GM10248 (cell line): ENCODE measurements around the gene PGAP6.

ENCODE experiments used
- CTCF ChIA-PET: fragments of 300-600 bp; sonication (Branson Sonifier 250); formaldehyde crosslinking; extraction: SDS; loops from one replicate; lab custom pipeline; 2021; ENCODE audit warnings: antibody characterized with exemption; lab: Yijun Ruan, JAX
- POLR2A ChIA-PET: fragments of 350-650 bp; sonication (Branson Sonifier 250); formaldehyde crosslinking; extraction: SDS; loops from one replicate; lab custom pipeline; 2020; ENCODE audit warnings: antibody characterized with exemption; lab: Yijun Ruan, JAX
- DNase-seq: peaks from one replicate; pipeline ENCODE4 v3.0.0; 2012; ENCODE audit errors: extremely low spot score
- TF ChIP-seq, protein P1 (sequence below): IDR thresholded peaks from 2 replicates; pipeline ENCODE4 v1.5.1; 2012; ENCODE audit warnings: mild to moderate bottlenecking, low read depth; ENCODE audit errors: extremely low read depth, missing control alignments, control extremely low read depth

Gene PGAP6

GRCh38 chr16:401468-402348 lies 19.9 kb upstream of the PGAP6 start, which contains the start of gene DECR2:
Gene DECR2, plus strand, starts transcription at chr16:401885. Its CDS starts 79 bp downstream, at chr16:401964.
- TF ChIP-seq, protein P1, sequence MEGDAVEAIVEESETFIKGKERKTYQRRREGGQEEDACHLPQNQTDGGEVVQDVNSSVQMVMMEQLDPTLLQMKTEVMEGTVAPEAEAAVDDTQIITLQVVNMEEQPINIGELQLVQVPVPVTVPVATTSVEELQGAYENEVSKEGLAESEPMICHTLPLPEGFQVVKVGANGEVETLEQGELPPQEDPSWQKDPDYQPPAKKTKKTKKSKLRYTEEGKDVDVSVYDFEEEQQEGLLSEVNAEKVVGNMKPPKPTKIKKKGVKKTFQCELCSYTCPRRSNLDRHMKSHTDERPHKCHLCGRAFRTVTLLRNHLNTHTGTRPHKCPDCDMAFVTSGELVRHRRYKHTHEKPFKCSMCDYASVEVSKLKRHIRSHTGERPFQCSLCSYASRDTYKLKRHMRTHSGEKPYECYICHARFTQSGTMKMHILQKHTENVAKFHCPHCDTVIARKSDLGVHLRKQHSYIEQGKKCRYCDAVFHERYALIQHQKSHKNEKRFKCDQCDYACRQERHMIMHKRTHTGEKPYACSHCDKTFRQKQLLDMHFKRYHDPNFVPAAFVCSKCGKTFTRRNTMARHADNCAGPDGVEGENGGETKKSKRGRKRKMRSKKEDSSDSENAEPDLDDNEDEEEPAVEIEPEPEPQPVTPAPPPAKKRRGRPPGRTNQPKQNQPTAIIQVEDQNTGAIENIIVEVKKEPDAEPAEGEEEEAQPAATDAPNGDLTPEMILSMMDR = peak; percentile 54
- peak; percentile 99 for DNase-seq
- POLR2A ChIA-PET = interaction anchor here (0.7 kb wide), 2 partner anchors 13 to 19 kb away, joined by 11 to 12 read pairs; no protein-coding TSS in a partner anchor
- CTCF ChIA-PET = interaction anchor here (0.7 to 1.6 kb wide), 4 partner anchors 9 to 1353 kb away, joined by 3 to 5 read pairs (median 4); no protein-coding TSS in a partner anchor

DNA sequence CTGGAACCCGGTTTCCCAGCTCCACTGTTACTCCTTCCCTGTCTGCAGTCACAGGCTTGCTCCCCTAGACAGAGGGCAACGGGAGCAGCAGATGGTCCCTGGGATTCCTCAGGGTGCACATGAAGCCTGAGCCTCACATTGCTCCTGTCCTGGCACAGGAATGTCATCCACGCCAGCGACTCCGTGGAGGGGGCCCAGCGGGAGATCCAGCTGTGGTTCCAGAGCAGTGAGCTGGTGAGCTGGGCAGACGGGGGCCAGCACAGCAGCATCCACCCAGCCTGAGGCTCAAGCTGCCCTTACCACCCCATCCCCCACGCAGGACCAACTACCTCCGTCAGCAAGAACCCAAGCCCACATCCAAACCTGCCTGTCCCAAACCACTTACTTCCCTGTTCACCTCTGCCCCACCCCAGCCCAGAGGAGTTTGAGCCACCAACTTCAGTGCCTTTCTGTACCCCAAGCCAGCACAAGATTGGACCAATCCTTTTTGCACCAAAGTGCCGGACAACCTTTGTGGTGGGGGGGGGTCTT lies 18.3 kb upstream of the PGAP6 start:
- no peak for DNase-seq
- TF ChIP-seq, protein P1 = no peak
- ChIA-PET CTCF (interaction anchor here (0.9 kb wide), 1 partner anchor 248 kb away, joined by 4 read pairs; no protein-coding TSS in a partner anchor), POLR2A (interaction anchor here (0.6 kb wide), 1 partner anchor 50 kb away, joined by 3 read pairs; no protein-coding TSS in a partner anchor)

DNA sequence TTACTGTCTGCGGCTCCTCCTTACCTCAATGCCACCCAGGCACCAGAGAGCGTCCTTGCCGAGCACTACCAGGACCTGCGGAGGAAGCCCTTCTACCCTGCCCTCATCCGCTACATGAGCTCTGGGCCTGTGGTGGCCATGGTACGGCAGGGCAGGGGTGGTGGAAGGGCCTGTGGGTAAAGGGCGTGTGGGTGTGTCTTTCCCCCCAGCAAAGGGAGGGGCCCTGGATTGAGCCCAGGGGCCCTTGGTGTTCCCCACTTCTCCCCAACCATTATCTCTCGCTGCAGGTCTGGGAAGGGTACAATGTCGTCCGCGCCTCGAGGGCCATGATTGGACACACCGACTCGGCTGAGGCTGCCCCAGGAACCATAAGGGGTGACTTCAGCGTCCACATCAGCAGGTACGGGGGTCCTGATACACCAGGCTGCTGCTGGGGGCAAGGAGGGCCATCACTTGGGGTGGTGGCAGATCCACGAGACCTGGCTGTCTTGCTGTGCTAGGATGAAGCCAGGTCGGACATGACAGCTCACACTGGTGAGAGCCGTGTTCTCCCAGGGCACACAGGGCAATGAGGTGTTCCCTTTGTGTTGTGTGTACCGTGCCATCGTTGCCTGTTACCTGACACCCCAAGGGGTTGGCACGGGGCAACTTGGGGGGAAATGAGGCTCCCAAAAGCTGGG lies 17.7 kb upstream of the PGAP6 start:
- CTCF ChIA-PET = interaction anchor here (1.2 kb wide), 1 partner anchor 17 kb away, joined by 5 read pairs; no protein-coding TSS in a partner anchor
- TF ChIP-seq, protein P1 = no peak
- no peak for DNase-seq
- POLR2A ChIA-PET = no interaction called here

DNA sequence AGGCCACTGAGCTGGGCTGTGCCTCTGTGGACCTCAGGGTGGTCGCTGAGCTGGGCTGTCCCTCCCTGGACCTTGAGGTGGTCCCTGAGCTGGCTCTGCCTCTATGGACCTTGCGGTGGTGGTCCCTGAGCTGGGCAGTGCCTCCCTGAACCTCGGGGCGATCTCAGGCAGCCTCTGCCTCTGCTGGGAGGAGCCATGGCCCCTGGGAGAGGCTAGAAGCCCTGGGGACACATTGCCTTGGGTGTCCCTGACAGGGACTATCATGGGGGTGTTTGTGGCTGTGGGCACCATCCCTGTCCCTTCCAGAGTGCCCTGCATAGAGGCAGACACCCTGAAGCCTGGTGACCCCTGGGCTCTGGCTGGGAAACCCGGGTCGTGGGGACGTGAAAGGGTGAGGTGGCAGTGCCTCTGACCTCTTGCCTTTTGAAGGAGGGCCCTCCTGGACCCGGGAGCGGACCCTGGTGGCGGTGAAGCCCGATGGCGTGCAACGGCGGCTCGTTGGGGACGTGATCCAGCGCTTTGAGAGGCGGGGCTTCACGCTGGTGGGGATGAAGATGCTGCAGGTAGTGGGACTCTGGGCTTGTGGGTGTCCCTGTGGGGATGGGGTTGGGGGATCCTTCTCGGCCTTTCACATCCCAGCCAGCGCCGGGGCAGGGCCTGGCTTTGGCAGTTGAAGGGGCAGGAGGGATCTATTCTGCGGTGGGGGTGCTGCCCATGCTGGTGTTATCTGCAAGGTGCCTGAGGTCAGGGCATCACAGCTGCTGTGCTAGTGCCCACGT lies 17.0 kb upstream of the PGAP6 start:
- ChIA-PET CTCF (interaction anchor here (1.2 kb wide), 1 partner anchor 16 kb away, joined by 5 read pairs; no protein-coding TSS in a partner anchor), POLR2A (interaction anchor here (0.8 kb wide), 1 partner anchor 46 kb away, joined by 3 read pairs; no protein-coding TSS in a partner anchor)
- DNase-seq = no peak
- TF ChIP-seq, protein P1 = no peak

DNA sequence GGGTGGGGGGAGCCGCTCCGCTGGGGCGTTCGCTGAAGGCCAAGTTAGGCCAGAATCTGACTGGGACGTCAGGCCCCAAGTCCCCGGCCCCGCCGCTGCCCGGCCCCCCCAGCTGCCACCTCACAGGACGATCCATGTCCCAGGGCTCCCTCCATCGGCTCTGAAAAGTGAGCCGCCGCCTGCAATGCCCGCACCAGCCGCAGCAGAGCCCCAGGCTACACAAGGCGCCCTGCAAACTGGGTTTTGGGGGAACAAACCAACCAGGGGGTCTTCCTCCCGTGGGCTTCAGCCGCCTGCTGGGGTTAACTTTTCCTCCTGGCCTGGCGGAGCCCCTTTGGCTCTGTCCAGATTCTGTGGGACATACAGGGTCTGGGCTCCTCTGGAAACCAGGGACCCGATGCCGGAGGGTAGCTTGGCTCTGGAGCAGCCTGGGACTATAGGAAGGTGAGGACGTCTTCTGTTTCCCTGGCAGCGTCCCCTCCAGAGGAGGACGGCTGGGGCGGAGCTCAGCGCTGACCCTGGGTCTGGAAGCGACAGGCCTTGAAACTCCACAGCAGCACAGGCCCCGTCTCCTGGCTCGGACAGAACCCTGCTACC lies 16.1 kb upstream of the PGAP6 start:
- POLR2A ChIA-PET = no interaction called here
- DNase-seq = peak; percentile 57
- TF ChIP-seq, protein P1 = no peak
- CTCF ChIA-PET = interaction anchor here (1.2 kb wide), 1 partner anchor 15 kb away, joined by 5 read pairs; no protein-coding TSS in a partner anchor
